Measurements from ENCODE around the gene ZMIZ1.
A peak's percentile ranks its signal among the peaks of the same experiment; 100 is the strongest.

Gene ZMIZ1

DNA sequence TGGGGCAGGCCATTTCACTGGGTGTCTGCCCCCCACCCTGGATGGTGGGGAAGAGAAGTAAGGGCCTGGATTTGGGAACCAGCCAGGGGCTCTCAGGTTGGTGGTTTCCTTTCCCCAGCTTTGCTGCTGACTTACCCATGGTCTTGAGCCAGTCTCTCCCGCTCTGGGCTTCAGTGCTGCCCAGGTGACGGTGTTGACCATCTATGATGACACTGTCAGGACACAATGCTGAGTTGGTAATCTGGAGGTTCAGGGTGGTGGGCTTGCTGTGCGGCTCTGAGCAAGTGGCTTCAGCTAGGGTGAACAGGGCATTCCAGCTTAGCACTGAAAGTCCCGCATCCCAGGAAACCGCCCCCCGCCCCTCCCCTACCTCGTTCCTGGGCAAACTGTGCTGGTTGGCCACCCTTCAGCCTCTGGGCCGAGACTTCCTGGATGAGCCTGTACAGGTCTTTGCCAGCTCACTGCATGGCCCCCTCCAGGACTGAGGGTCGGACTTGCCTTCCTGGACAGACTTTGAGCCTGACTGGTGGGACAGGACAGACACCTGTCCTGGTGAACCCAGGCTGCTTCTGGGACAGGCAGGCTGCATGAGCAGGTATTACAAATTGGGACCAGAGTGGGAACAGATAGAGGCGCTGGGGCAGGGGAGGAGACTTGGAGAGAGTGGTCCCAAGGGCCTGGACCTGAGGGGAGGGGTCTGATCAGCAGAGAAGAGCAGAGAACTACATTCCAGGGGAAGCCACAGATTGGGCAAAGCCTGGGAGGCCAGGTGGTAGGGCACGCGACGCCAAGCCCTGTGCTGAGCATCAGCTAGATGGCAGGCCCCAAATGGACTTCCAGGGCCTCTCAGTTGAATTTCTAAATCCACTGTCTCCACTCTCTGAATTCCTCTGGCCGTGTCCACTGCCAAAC lies 19.9 kb upstream of the ZMIZ1 start:
- no peak overlapping the region for H3K4me3 ChIP-seq (ENCODE audit: low read depth, low read length)
- H3K27ac ChIP-seq = no peak overlapping the region
- H3K27me3 ChIP-seq (ENCODE audit: insufficient read depth, low read depth, severe bottlenecking) = no peaks in the 10 kb centered on the region
- TF ChIP-seq, protein P1, sequence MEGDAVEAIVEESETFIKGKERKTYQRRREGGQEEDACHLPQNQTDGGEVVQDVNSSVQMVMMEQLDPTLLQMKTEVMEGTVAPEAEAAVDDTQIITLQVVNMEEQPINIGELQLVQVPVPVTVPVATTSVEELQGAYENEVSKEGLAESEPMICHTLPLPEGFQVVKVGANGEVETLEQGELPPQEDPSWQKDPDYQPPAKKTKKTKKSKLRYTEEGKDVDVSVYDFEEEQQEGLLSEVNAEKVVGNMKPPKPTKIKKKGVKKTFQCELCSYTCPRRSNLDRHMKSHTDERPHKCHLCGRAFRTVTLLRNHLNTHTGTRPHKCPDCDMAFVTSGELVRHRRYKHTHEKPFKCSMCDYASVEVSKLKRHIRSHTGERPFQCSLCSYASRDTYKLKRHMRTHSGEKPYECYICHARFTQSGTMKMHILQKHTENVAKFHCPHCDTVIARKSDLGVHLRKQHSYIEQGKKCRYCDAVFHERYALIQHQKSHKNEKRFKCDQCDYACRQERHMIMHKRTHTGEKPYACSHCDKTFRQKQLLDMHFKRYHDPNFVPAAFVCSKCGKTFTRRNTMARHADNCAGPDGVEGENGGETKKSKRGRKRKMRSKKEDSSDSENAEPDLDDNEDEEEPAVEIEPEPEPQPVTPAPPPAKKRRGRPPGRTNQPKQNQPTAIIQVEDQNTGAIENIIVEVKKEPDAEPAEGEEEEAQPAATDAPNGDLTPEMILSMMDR (IDR thresholded peaks at IDR 0.05; ENCODE audit: low read depth, low read length) = no peak
- H3K36me3 ChIP-seq = no peaks in the 10 kb centered on the region
- no peaks in the 10 kb centered on the region for H3K9me3 ChIP-seq (ENCODE audit: severe bottlenecking)
- no peak for DNase-seq

- Histone ChIP-seq H3K36me3 (no peaks in the 10 kb centered on the region), H3K27ac (no peak overlapping the region), H3K9me3 (ENCODE audit: severe bottlenecking) (no peaks in the 10 kb centered on the region), H3K27me3 (ENCODE audit: insufficient read depth, low read depth, severe bottlenecking) (no peaks in the 10 kb centered on the region), H3K4me3 (ENCODE audit: low read depth, low read length) (no peak overlapping the region)
- TF ChIP-seq, protein P1 (IDR thresholded peaks at IDR 0.05; ENCODE audit: low read depth, low read length) = no peak
- no peak for DNase-seq
These were observed 18.6 kb upstream of the ZMIZ1 start for GRCh38 chr10:79049931-79050895.

DNA sequence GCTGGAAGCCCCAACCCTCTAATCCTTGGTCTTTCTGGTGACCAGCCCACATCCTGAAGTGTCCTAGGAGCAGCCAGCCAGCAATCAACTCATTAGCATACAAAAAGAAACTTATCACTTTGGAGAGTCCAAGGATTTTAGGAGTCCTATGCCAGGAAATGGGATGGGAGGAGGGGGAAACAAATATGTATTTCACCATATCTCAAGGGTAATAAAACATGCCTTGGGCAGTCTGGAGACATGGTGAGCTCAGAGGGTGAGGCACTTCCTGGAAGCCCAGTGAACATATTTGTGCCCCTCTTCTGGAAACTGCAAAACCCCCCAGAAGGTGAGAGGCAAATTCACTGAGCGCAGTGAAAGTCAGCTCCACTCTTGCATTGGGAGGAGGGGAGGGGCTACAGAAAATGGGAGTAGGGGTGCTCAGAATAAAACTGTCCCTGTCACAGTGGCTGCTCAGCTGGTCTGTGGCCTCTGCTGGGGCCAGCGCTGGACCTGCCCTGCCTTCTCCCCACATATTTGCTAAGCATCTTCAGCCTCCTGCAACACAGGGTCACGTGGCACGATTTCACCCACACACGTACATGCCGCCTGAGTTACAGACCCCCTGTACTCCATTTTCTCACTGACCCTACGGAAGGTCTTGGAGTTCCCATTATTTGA lies 17.7 kb upstream of the ZMIZ1 start:
- Histone ChIP-seq H3K27ac (no peak overlapping the region), H3K4me3 (ENCODE audit: low read depth, low read length) (no peak overlapping the region), H3K9me3 (ENCODE audit: severe bottlenecking) (no peaks in the 10 kb centered on the region), H3K27me3 (ENCODE audit: insufficient read depth, low read depth, severe bottlenecking) (no peaks in the 10 kb centered on the region), H3K36me3 (no peaks in the 10 kb centered on the region)
- TF ChIP-seq, protein P1 (IDR thresholded peaks at IDR 0.05; ENCODE audit: low read depth, low read length) = no peak
- DNase-seq = no peak

- Histone ChIP-seq H3K4me3 (ENCODE audit: low read depth, low read length) (no peak overlapping the region), H3K27me3 (ENCODE audit: insufficient read depth, low read depth, severe bottlenecking) (no peaks in the 10 kb centered on the region), H3K36me3 (no peaks in the 10 kb centered on the region), H3K27ac (no peak overlapping the region), H3K9me3 (ENCODE audit: severe bottlenecking) (no peaks in the 10 kb centered on the region)
- DNase-seq = no peak
- TF ChIP-seq, protein P1 (IDR thresholded peaks at IDR 0.05; ENCODE audit: low read depth, low read length) = no peak
These were observed 17.0 kb upstream of the ZMIZ1 start for GRCh38 chr10:79051766-79052165.

- H3K36me3 ChIP-seq = no peaks in the 10 kb centered on the region
- H3K4me3 ChIP-seq (ENCODE audit: low read depth, low read length) = no peak overlapping the region
- TF ChIP-seq, protein P1 (IDR thresholded peaks at IDR 0.05; ENCODE audit: low read depth, low read length) = 0 out of 2 replicates have a peak, but pooled peaks have one; percentile 1
- H3K27me3 ChIP-seq (ENCODE audit: insufficient read depth, low read depth, severe bottlenecking) = no peaks in the 10 kb centered on the region
- DNase-seq = no peak
- H3K9me3 ChIP-seq (ENCODE audit: severe bottlenecking) = no peaks in the 10 kb centered on the region
- H3K27ac ChIP-seq = no peak overlapping the region
These were observed 16.3 kb upstream of the ZMIZ1 start for GRCh38 chr10:79052291-79053080.

Data from WERI-Rb-1 (cell line).